K562 (cell line): ENCODE measurements around the gene FITM1. TPM values are rescaled to one million over a fixed set of nuclear protein-coding genes. Genes with fewer than 3 reads are reported as not detected.

Experiments used
- ATF2 ChIP-seq: sonication (generic); formaldehyde crosslinking; IDR thresholded peaks from 2 replicates; pipeline ENCODE4 v1.8.1; 2022; ENCODE audit warnings: missing genetic modification reagents
- CBFA2T2 ChIP-seq: fragments of 450-650 bp; conservative IDR thresholded peaks from 2 replicates; pipeline ENCODE4 v1.6.1; 2017; ENCODE audit warnings: mild to moderate bottlenecking
- CEBPB ChIP-seq: fragments of 450-650 bp; IDR thresholded peaks from 2 replicates; pipeline ENCODE4 v1.6.1; 2016; ENCODE audit warnings: missing genetic modification characterization, missing compliant biosample characterization
- E2F3 ChIP-seq: fragments of 250-450 bp; sonication (Bioruptor Pico); IDR thresholded peaks from 2 replicates; pipeline ENCODE4 v1.4.0; 2020; ENCODE audit warnings: mild to moderate bottlenecking
- ESRRA ChIP-seq: fragments of 450-650 bp; IDR thresholded peaks from 2 replicates; pipeline ENCODE4 v1.6.1; 2014; ENCODE audit warnings: low read depth, mild to moderate bottlenecking, moderate library complexity, borderline replicate concordance
- ETS1 ChIP-seq: conservative IDR thresholded peaks from 2 replicates; pipeline ENCODE4 v1.6.1; 2011; ENCODE audit warnings: low read depth, mild to moderate bottlenecking, low read length; ENCODE audit not compliant: control insufficient read depth
- GATAD2A ChIP-seq: fragments of 450-650 bp; IDR thresholded peaks from 2 replicates; pipeline ENCODE4 v1.6.1; 2017
- GTF2A2 ChIP-seq: IDR thresholded peaks from 2 replicates; pipeline ENCODE4 v1.6.1; 2016; ENCODE audit warnings: mild to moderate bottlenecking, missing genetic modification characterization, missing compliant biosample characterization
- HDAC1 ChIP-seq, 2 experiments: fragments of 450-650 bp; IDR thresholded peaks; 2 replicates each; pipeline ENCODE4 v1.6.1; 2016 to 2017; ENCODE audit warnings: inconsistent platforms in 1 of 2, mild to moderate bottlenecking in 1 of 2, moderate library complexity in 1 of 2
- HMG20B ChIP-seq: fragments of 250-450 bp; sonication (Bioruptor Pico); IDR thresholded peaks from 2 replicates; pipeline ENCODE4 v1.5.0; 2021; ENCODE audit warnings: mild to moderate bottlenecking
- HNRNPLL ChIP-seq: fragments of 200-400 bp; formaldehyde crosslinking; IDR thresholded peaks from 2 replicates; pipeline ENCODE4 v1.6.1; 2017; ENCODE audit warnings: low read length, low read depth, mild to moderate bottlenecking; ENCODE audit not compliant: poor library complexity, severe bottlenecking
- KAT8 ChIP-seq: fragments of 450-650 bp; IDR thresholded peaks from 2 replicates; pipeline ENCODE4 v1.6.1; 2016; ENCODE audit warnings: low read depth, mild to moderate bottlenecking
- KDM1A ChIP-seq, 2 experiments: fragments of 450-650 bp; IDR thresholded peaks; 2 replicates each; pipeline ENCODE4 v1.6.1; 2016; ENCODE audit warnings: mild to moderate bottlenecking in 2 of 2
- MAFK ChIP-seq: IDR thresholded peaks from 2 replicates; pipeline ENCODE4 v1.6.1; 2011; ENCODE audit warnings: low read length, improper control_type of control experiment
- POLR3G ChIP-seq: IDR thresholded peaks from 2 replicates; pipeline ENCODE4 v1.6.1; 2011; ENCODE audit not compliant: insufficient read length, insufficient replicate concordance; ENCODE audit errors: extremely low read depth
- YY1 ChIP-seq, 3 experiments: IDR thresholded peaks; 2 replicates each; pipeline ENCODE4 v1.6.1; 2011; ENCODE audit warnings: low read length in 2 of 3, mild to moderate bottlenecking in 2 of 3, moderate library complexity in 2 of 3, borderline replicate concordance in 1 of 3, control low read depth in 1 of 3, low read depth in 1 of 3; ENCODE audit not compliant: insufficient read depth in 3 of 3, insufficient replicate concordance in 2 of 3, control insufficient read depth in 1 of 3, insufficient read length in 1 of 3; ENCODE audit errors: extremely low read depth in 1 of 3
- ZNF212 ChIP-seq: fragments of 450-650 bp; formaldehyde crosslinking; IDR thresholded peaks from 2 replicates; pipeline ENCODE4 v1.4.0; 2020; ENCODE audit warnings: mild to moderate bottlenecking
- ZNF24 ChIP-seq: fragments of 450-650 bp; IDR thresholded peaks from 2 replicates; pipeline ENCODE4 v1.6.1; 2016
- ZNF316 ChIP-seq: fragments of 450-650 bp; IDR thresholded peaks from 2 replicates; pipeline ENCODE4 v1.6.1; 2016
- ZNF589 ChIP-seq: fragments of 200-800 bp; sonication (Bioruptor generic); IDR thresholded peaks from 2 replicates; pipeline ENCODE4 v1.6.1; 2016; ENCODE audit warnings: low read depth, missing genetic modification characterization, missing compliant biosample characterization
- polyA plus RNA-seq, 8 experiments: library from polyadenylated mRNA; depleted of rRNA in 4 of 8; stranded (reverse) in 5 of 8; unstranded in 3 of 8; fragments of >200 nt; fragmentation: Nextera tagmentation in 2 of 8; fragmentation: Illumina TruSeq in 1 of 8; extraction: Ambion mirVana in 2 of 8; extraction: Trizol in 1 of 8; gene quantifications; 2 replicates each; pipeline versions ENCODE4 v1.2.1 to v1.2.3, GENCODE V29; 2011 to 2014; ENCODE audit warnings: inconsistent platforms in 1 of 8, missing spikeins in 1 of 8
- total RNA-seq, 7 experiments: library from RNA; depleted of rRNA in 6 of 7; stranded (reverse); fragments of >200 nt in 6 of 7; fragmentation: Illumina TruSeq in 2 of 7; extraction: Trizol in 2 of 7; gene quantifications; 2 replicates each; pipeline versions ENCODE4 v1.2.1 to v1.2.3, GENCODE V29; 2011 to 2021; ENCODE audit warnings: low replicate concordance in 1 of 7
- TF ChIP-seq, protein P1 (sequence below), 3 experiments: fragments of 200-800 bp in 1 of 3; sonication (Bioruptor generic) in 1 of 3; sonication (generic) in 1 of 3; formaldehyde crosslinking in 1 of 3; IDR thresholded peaks; 2 replicates each; pipeline versions ENCODE4 v1.6.1 to v1.8.0; 2016 to 2022; ENCODE audit warnings: mild to moderate bottlenecking in 2 of 3, missing compliant biosample characterization in 2 of 3, missing genetic modification characterization in 2 of 3, missing genetic modification reagents in 1 of 3
- TF ChIP-seq, protein P2 (sequence below): fragments of 450-650 bp; conservative IDR thresholded peaks from 2 replicates; pipeline ENCODE4 v1.6.1; 2016; ENCODE audit warnings: missing genetic modification characterization, low read depth, mild to moderate bottlenecking, missing compliant biosample characterization, moderate library complexity

The FITM1 gene
- total and polyA plus RNA-seq, 9 of the 15 experiments (the other 6 are each of a cell fraction or from before 2014, with no cell fraction given): 0.09 to 0.20 TPM; not detected in 7

GRCh38 chr14:24093901-24094840 is 36.3 kb upstream of the FITM1 start, which contains the start of gene PCK2 (continued):
- TF ChIP-seq ETS1: no peak
- TF ChIP-seq ESRRA: no peak
- TF ChIP-seq KDM1A (IDR thresholded peaks at IDR 0.05): no peak
- TF ChIP-seq, protein P1, sequence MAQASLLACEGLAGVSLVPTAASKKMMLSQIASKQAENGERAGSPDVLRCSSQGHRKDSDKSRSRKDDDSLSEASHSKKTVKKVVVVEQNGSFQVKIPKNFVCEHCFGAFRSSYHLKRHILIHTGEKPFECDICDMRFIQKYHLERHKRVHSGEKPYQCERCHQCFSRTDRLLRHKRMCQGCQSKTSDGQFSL (CRISPR knock-in tag; IDR thresholded peaks at IDR 0.05): no peak
- TF ChIP-seq, protein P1 (tag; IDR thresholded peaks at IDR 0.05): no peak
- peak; percentile 18; the same call in 1 of the 2 replicates for TF ChIP-seq HMG20B (CRISPR knock-in tag)
- TF ChIP-seq E2F3 (CRISPR knock-in tag): peak; percentile 14; the same call in 1 of the 2 replicates
- TF ChIP-seq POLR3G: no peak
- no peak for TF ChIP-seq MAFK
- no peak for TF ChIP-seq ATF2 (CRISPR knock-in tag)
- TF ChIP-seq KAT8: no peak
- TF ChIP-seq, protein P2, sequence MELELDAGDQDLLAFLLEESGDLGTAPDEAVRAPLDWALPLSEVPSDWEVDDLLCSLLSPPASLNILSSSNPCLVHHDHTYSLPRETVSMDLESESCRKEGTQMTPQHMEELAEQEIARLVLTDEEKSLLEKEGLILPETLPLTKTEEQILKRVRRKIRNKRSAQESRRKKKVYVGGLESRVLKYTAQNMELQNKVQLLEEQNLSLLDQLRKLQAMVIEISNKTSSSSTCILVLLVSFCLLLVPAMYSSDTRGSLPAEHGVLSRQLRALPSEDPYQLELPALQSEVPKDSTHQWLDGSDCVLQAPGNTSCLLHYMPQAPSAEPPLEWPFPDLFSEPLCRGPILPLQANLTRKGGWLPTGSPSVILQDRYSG (tag): no peak
- TF ChIP-seq ZNF212 (CRISPR knock-in tag): no peak
- TF ChIP-seq CBFA2T2: no peak
- TF ChIP-seq HDAC1 (IDR thresholded peaks at IDR 0.05): peak in 1 of 2 experiments; percentile 43; a peak in 1 of 4 replicates
- TF ChIP-seq YY1 (IDR thresholded peaks at IDR 0.05; ENCODE audit: borderline replicate concordance in 1 of 3, control insufficient read depth in 1 of 3, extremely low read depth in 1 of 3, insufficient read depth in 3 of 3, insufficient read length in 1 of 3, insufficient replicate concordance in 2 of 3, low read depth in 1 of 3, low read length in 2 of 3): peak in 1 of 3 experiments; percentile 39
- no peak for TF ChIP-seq ZNF24
- peak; percentile 21 for TF ChIP-seq HNRNPLL
- no peak for TF ChIP-seq ZNF316
- TF ChIP-seq GTF2A2 (tag): peak; percentile 62; the same call in 1 of the 2 replicates
- no peak for TF ChIP-seq ZNF589
- no peak for TF ChIP-seq GATAD2A
- TF ChIP-seq CEBPB (tag): peak; percentile 34; the same call in 1 of the 2 replicates
